Activated CD8-positive, alpha-beta memory T cell treated with anti-CD3 and anti-CD28 coated beads for 24 hours (primary cell): Measurements from ENCODE around the gene GCKR.

Experiments used
- DNase-seq: peaks from one replicate; pipeline ENCODE4 v3.0.0-alpha.2; 2020

Gene GCKR

GRCh38 chr2:27496357-27497287 lies at the start of gene GCKR:
GCKR (plus strand) TSS chr2:27496839; CDS start chr2:27496905, 66 bp downstream.
- DNase-seq = no peak

- no peak for DNase-seq
Observed at GRCh38 chr2:27448381-27448780, 48.3 kb upstream of the GCKR start.

- DNase-seq = no peak
Observed at GRCh38 chr2:27451095-27451494, 45.5 kb upstream of the GCKR start.

GRCh38 chr2:27453968-27454367 lies 42.7 kb upstream of the GCKR start:
- no peak for DNase-seq

- DNase-seq = no peak
Observed at GRCh38 chr2:27461118-27461517, 35.5 kb upstream of the GCKR start.

GRCh38 chr2:27464443-27464842 lies 32.2 kb upstream of the GCKR start:
- DNase-seq = no peak

GRCh38 chr2:27471961-27472360 lies 24.7 kb upstream of the GCKR start:
- no peak for DNase-seq

- no peak for DNase-seq
Observed at GRCh38 chr2:27485496-27485895, 11.1 kb upstream of the GCKR start.

- no peak for DNase-seq
Observed at GRCh38 chr2:27489118-27489497, 7.5 kb upstream of the GCKR start.

GRCh38 chr2:27489498-27490397 lies 6.9 kb upstream of the GCKR start, which contains the start of gene IFT172:
IFT172 (minus strand) TSS chr2:27489743; CDS start chr2:27489653, 90 bp downstream.
- peak; percentile 97 for DNase-seq

GRCh38 chr2:27492557-27492956 lies 4.1 kb upstream of the GCKR start:
- no peak for DNase-seq

- no peak for DNase-seq
Observed at GRCh38 chr2:27493948-27494283, 2.7 kb upstream of the GCKR start.

GRCh38 chr2:27494284-27494943 lies 2.2 kb upstream of the GCKR start:
- DNase-seq = no peak

- no peak for DNase-seq
Observed at GRCh38 chr2:27494944-27495554, 1.6 kb upstream of the GCKR start, which contains the start of gene FNDC4. FNDC4 (minus strand) TSS chr2:27495200; CDS start chr2:27494679, 521 bp downstream.

GRCh38 chr2:27495840-27496356 lies 741 bp upstream of the GCKR start:
- no peak for DNase-seq

GRCh38 chr2:27497288-27497627 lies 619 bp downstream of the GCKR start:
- DNase-seq = no peak

- no peak for DNase-seq
Observed at GRCh38 chr2:27498975-27499374, 2.3 kb downstream of the GCKR start.

- DNase-seq = no peak
Observed at GRCh38 chr2:27501042-27501441, 4.4 kb downstream of the GCKR start.

- DNase-seq = no peak
Observed at GRCh38 chr2:27502142-27502541, 5.5 kb downstream of the GCKR start.

GRCh38 chr2:27506587-27506986 lies 9.9 kb downstream of the GCKR start:
- no peak for DNase-seq

GRCh38 chr2:27507293-27507692 lies 10.7 kb downstream of the GCKR start:
- no peak for DNase-seq

- no peak for DNase-seq
Observed at GRCh38 chr2:27509326-27509725, 12.7 kb downstream of the GCKR start.
